ENCODE data around the gene ASZ1. TPM values are rescaled to one million over a fixed set of nuclear protein-coding genes. Genes with fewer than 3 reads are reported as not detected.

The ASZ1 gene
- total and polyA plus RNA-seq, 2 donors from 2014 or later: not detected

DNA sequence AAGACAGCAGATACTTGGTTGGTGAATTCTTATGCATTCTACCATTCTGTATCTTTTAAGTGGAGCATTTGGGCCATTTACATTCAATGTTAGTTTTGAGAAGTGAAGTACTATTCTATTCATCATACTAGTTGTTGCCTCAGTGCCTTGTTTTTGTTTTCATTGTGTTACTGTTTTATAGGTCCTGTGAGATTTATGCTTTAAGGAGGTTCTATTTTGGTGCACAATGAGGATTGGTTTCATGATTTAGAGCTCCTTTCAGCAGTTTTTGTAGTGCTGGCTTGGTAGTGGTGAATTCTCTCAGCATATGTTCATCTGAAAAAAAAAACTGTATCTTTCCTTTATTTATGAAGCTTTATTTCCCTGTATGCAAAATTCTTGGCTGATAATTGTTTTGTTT, 81.1 kb downstream of the ASZ1 start:
- Histone ChIP-seq H3K9me3 (ENCODE audit: control insufficient read depth in 2 of 3, insufficient read depth in 1 of 3, low read length in 3 of 3) (no peaks in the 10 kb centered on the region), H3K4me1 (ENCODE audit: control insufficient read depth in 2 of 3, insufficient read depth in 2 of 3, low read depth in 1 of 3, low read length in 3 of 3) (no peaks in the 10 kb centered on the region), H3K36me3 (ENCODE audit: control insufficient read depth in 2 of 3, insufficient read depth in 3 of 3, low read length in 3 of 3) (no peaks in the 10 kb centered on the region), H3K27ac (ENCODE audit: low read depth in 2 of 2, low read length in 2 of 2) (no peak overlapping the region), H3K4me3 (ENCODE audit: low read length in 3 of 3) (no peak overlapping the region), H3K9ac (ENCODE audit: low read length in 3 of 3) (no peak overlapping the region), H3K27me3 (ENCODE audit: control insufficient read depth, insufficient read depth, low read length) (no peaks in the 10 kb centered on the region)
- intact Hi-C loops (cut with DNase I): no loop called here
- DNase-seq (peak in 2 of 5 donors; percentile 32 to 50), FAIRE-seq (no peak)
- TF ChIP-seq, protein P1, sequence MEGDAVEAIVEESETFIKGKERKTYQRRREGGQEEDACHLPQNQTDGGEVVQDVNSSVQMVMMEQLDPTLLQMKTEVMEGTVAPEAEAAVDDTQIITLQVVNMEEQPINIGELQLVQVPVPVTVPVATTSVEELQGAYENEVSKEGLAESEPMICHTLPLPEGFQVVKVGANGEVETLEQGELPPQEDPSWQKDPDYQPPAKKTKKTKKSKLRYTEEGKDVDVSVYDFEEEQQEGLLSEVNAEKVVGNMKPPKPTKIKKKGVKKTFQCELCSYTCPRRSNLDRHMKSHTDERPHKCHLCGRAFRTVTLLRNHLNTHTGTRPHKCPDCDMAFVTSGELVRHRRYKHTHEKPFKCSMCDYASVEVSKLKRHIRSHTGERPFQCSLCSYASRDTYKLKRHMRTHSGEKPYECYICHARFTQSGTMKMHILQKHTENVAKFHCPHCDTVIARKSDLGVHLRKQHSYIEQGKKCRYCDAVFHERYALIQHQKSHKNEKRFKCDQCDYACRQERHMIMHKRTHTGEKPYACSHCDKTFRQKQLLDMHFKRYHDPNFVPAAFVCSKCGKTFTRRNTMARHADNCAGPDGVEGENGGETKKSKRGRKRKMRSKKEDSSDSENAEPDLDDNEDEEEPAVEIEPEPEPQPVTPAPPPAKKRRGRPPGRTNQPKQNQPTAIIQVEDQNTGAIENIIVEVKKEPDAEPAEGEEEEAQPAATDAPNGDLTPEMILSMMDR (IDR thresholded peaks at IDR 0.05; ENCODE audit: borderline replicate concordance, extremely low read depth, insufficient read depth): no peak

DNA sequence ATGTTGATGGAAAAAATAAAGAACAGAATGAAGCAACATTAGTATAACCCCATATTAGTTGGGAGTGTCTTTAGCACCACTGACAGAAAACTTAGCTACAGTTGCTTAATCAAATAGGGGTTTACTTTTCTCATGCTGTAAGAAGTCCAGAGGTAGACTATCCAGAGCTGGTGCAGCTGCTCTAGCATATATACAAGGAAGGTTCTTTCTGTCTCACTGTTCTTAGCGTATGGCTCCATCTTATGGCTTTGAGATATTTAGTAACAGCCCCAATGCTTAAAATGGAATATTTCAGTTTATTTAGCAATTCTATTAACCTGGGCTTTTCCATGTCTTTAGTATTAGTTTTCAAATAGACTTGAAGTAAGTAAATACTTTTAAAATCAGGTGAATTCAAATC, 89.3 kb downstream of the ASZ1 start:
- DNase-seq: no peak
- intact Hi-C loops (cut with DNase I): no loop called here

DNA sequence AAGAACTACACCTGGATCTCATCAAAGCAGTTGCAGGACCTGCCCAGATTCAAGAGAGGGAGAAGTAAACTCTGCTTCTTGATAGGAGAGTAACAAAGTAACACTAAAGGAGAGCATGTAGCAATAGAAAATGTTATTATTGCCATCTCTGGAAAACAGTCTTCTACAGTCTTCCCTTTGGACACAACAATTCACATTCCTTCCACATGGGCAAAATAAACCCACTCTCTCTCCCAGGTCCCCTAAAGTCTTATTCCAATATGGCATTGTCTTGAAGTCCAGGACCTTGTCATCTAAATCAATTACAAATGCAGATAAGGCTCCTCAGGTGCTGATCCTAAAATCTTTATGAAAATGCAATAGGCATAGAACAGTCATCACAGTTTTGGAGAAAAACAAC, 94.1 kb downstream of the ASZ1 start:
- H3K27me3 ChIP-seq (ENCODE audit: control insufficient read depth, insufficient read depth, low read length): no peaks in the 10 kb centered on the region
- intact Hi-C loops (cut with DNase I): no loop called here
- no peak overlapping the region for H3K27ac ChIP-seq (ENCODE audit: low read depth in 2 of 2, low read length in 2 of 2)
- TF ChIP-seq, protein P1 (IDR thresholded peaks at IDR 0.05; ENCODE audit: borderline replicate concordance, extremely low read depth, insufficient read depth): no peak
- FAIRE-seq (no peak), DNase-seq (no peak)
- no peak overlapping the region for H3K4me3 ChIP-seq (ENCODE audit: low read length in 3 of 3)
- H3K9ac ChIP-seq (ENCODE audit: low read length in 3 of 3): no peak overlapping the region
- no peaks in the 10 kb centered on the region for H3K9me3 ChIP-seq (ENCODE audit: control insufficient read depth in 2 of 3, insufficient read depth in 1 of 3, low read length in 3 of 3)
- no peaks in the 10 kb centered on the region for H3K36me3 ChIP-seq (ENCODE audit: control insufficient read depth in 2 of 3, insufficient read depth in 3 of 3, low read length in 3 of 3)
- H3K4me1 ChIP-seq (ENCODE audit: control insufficient read depth in 2 of 3, insufficient read depth in 2 of 3, low read depth in 1 of 3, low read length in 3 of 3): no peaks in the 10 kb centered on the region

More for the DNA sequence above, 89.3 kb downstream of the ASZ1 start:
- Histone ChIP-seq H3K4me3 (ENCODE audit: low read length in 3 of 3) (no peak overlapping the region), H3K36me3 (ENCODE audit: control insufficient read depth in 2 of 3, insufficient read depth in 3 of 3, low read length in 3 of 3) (no peaks in the 10 kb centered on the region), H3K9ac (ENCODE audit: low read length in 3 of 3) (no peak overlapping the region), H3K4me1 (ENCODE audit: control insufficient read depth in 2 of 3, insufficient read depth in 2 of 3, low read depth in 1 of 3, low read length in 3 of 3) (no peaks in the 10 kb centered on the region), H3K9me3 (ENCODE audit: control insufficient read depth in 2 of 3, insufficient read depth in 1 of 3, low read length in 3 of 3) (no peaks in the 10 kb centered on the region), H3K27me3 (ENCODE audit: control insufficient read depth, insufficient read depth, low read length) (no peaks in the 10 kb centered on the region), H3K27ac (ENCODE audit: low read depth in 2 of 2, low read length in 2 of 2) (no peak overlapping the region)
- no peak for FAIRE-seq
- TF ChIP-seq, protein P1 (IDR thresholded peaks at IDR 0.05; ENCODE audit: borderline replicate concordance, extremely low read depth, insufficient read depth): no peak

DNA sequence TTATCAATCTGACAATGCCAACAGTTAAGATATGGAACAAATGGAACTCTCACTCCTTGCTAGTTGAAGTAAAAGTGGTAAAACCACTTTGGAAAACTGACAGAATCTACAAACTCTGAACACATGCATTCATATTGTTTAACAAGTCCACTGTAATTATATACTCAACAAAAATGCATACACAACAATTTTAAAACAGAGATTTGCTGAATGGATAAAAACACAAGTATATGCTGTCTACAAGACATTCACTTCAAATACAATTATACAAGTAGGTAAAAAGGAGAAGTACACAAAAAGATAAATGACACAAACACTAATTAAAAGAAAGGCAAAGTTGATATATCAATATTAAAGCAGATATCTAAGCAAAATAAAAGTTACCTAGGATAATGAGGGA, 95.3 kb downstream of the ASZ1 start:
- FAIRE-seq: no peak
- intact Hi-C loops (cut with DNase I): no loop called here
- no peak for DNase-seq
- TF ChIP-seq, protein P1 (IDR thresholded peaks at IDR 0.05; ENCODE audit: borderline replicate concordance, extremely low read depth, insufficient read depth): no peak
- Histone ChIP-seq H3K27me3 (ENCODE audit: control insufficient read depth, insufficient read depth, low read length) (no peaks in the 10 kb centered on the region), H3K4me1 (ENCODE audit: control insufficient read depth in 2 of 3, insufficient read depth in 2 of 3, low read depth in 1 of 3, low read length in 3 of 3) (no peaks in the 10 kb centered on the region), H3K27ac (ENCODE audit: low read depth in 2 of 2, low read length in 2 of 2) (no peak overlapping the region), H3K9me3 (ENCODE audit: control insufficient read depth in 2 of 3, insufficient read depth in 1 of 3, low read length in 3 of 3) (no peaks in the 10 kb centered on the region), H3K4me3 (ENCODE audit: low read length in 3 of 3) (no peak overlapping the region), H3K9ac (ENCODE audit: low read length in 3 of 3) (no peak overlapping the region), H3K36me3 (ENCODE audit: control insufficient read depth in 2 of 3, insufficient read depth in 3 of 3, low read length in 3 of 3) (no peaks in the 10 kb centered on the region)

Data from kidney (tissue), 14 donors.